Measurements from ENCODE around the gene ZNF496. TPM values are rescaled to one million over a fixed set of nuclear protein-coding genes. Genes with fewer than 3 reads are reported as not detected.
A peak's percentile ranks its signal among the peaks of the same experiment; 100 is the strongest.

Gene ZNF496
- total RNA-seq, 1 donor from 2014 or later: 59.5 TPM

DNA sequence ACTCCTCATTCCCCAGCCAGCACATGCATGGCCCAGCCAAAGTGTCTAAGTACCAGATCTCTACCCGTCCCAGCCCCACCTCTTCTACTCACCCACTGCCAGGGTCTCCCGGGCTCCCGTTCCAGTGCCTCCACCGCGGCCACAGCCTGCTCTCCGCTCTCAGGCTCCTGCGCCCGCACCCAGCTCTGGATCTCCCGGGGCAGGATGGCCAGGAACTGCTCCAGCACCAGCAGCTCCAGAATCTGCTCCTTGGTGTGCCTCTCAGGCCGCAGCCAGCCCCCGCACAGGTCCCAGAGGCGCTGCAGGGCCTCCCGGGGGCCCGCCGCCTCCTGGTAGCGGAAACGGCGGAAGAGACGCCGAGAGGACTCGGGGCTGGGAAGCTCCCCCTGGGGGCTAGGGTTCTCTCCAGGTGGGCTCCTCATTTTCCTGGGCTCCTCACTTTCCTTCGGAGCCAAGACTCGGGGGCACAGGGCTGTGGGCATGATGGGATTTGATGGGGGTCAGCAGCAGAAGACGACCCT lies 2.5 kb downstream of the ZNF496 start:
- no peak for DNase-seq (ENCODE audit: low spot score, unreplicated experiment)
- no peaks in the 10 kb centered on the region for H3K9me3 Mint-ChIP-seq (ENCODE audit: low read depth)
- H3K36me3 Mint-ChIP-seq (ENCODE audit: insufficient read depth): peaks cover 14% of the 10 kb centered on the region
- no peak overlapping the region for H3K27ac Mint-ChIP-seq
- H3K4me1 Mint-ChIP-seq (ENCODE audit: low read depth): peaks cover 35% of the 10 kb centered on the region
- TF ChIP-seq, protein P1, sequence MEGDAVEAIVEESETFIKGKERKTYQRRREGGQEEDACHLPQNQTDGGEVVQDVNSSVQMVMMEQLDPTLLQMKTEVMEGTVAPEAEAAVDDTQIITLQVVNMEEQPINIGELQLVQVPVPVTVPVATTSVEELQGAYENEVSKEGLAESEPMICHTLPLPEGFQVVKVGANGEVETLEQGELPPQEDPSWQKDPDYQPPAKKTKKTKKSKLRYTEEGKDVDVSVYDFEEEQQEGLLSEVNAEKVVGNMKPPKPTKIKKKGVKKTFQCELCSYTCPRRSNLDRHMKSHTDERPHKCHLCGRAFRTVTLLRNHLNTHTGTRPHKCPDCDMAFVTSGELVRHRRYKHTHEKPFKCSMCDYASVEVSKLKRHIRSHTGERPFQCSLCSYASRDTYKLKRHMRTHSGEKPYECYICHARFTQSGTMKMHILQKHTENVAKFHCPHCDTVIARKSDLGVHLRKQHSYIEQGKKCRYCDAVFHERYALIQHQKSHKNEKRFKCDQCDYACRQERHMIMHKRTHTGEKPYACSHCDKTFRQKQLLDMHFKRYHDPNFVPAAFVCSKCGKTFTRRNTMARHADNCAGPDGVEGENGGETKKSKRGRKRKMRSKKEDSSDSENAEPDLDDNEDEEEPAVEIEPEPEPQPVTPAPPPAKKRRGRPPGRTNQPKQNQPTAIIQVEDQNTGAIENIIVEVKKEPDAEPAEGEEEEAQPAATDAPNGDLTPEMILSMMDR (IDR thresholded peaks at IDR 0.05; ENCODE audit: unreplicated experiment): no peak
- no peaks in the 10 kb centered on the region for H3K27me3 Mint-ChIP-seq
- H3K4me3 Mint-ChIP-seq (ENCODE audit: low read depth): no peak overlapping the region

DNA sequence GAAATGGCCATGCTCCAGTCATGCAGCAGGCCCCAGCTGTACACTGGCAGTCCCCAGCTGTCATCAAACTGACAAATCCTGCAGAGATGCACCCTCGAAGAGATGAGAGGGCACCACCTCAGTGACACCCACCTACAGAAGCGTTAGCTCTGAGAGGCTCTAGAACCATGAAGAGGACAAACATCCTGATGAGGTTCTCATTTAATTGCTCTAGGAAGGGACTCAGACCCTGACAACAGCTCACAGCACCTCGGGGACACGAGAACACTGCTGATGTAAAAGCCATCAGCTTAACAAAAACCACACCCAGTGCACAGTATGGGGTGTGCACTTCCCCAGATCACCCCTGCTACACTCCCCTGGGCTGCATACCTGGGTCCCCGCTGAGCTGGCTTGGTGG lies 3.4 kb downstream of the ZNF496 start:
- Mint-ChIP-seq H3K4me1 (ENCODE audit: low read depth) (peaks cover 27% of the 10 kb centered on the region), H3K27me3 (no peaks in the 10 kb centered on the region), H3K27ac (no peak overlapping the region), H3K4me3 (ENCODE audit: low read depth) (no peak overlapping the region), H3K36me3 (ENCODE audit: insufficient read depth) (peaks cover 14% of the 10 kb centered on the region), H3K9me3 (ENCODE audit: low read depth) (no peaks in the 10 kb centered on the region)
- no peak for DNase-seq (ENCODE audit: low spot score, unreplicated experiment)
- TF ChIP-seq, protein P1 (IDR thresholded peaks at IDR 0.05; ENCODE audit: unreplicated experiment): no peak

DNA sequence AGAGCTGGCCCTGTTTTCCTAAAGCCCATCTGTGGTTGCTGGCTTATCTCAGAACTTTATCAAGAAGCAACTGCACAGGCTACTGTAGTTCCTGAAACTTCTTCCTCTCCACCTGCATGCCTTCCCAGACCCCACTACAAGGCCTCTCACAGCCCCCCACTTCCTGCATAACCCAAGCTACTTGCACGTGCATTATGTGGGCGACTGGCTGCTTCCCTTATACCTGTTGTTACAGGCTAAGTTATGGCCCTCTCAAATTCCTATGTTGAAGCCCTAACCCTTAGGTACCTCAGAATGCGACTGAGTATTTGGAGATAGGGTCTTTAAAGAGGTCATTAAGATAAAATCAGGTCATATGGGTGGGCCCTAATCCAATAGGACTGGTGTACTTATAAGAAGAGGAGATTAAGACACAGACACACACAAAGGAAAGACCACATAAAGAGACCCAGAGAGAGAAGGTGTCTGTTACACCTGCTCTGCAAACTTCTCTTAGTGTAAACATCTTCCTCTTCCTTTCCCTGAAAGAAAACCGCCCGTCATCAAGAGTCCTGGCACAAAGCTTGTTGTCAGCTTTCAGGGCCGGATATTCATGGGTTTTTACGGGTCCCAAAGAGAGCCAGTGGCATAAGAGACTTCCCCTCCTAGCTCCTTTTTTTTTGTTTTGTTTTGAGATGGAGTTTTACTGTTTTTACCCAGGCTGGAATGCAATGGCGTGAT lies 5.1 kb downstream of the ZNF496 start:
- no peaks in the 10 kb centered on the region for H3K27me3 Mint-ChIP-seq
- peaks cover 20% of the 10 kb centered on the region for H3K36me3 Mint-ChIP-seq (ENCODE audit: insufficient read depth)
- H3K9me3 Mint-ChIP-seq (ENCODE audit: low read depth): no peaks in the 10 kb centered on the region
- TF ChIP-seq, protein P1 (IDR thresholded peaks at IDR 0.05; ENCODE audit: unreplicated experiment): no peak
- no peak overlapping the region for H3K4me3 Mint-ChIP-seq (ENCODE audit: low read depth)
- no peak for DNase-seq (ENCODE audit: low spot score, unreplicated experiment)
- H3K4me1 Mint-ChIP-seq (ENCODE audit: low read depth): peaks cover 19% of the 10 kb centered on the region
- H3K27ac Mint-ChIP-seq: peak overlapping the region; percentile 82

DNA sequence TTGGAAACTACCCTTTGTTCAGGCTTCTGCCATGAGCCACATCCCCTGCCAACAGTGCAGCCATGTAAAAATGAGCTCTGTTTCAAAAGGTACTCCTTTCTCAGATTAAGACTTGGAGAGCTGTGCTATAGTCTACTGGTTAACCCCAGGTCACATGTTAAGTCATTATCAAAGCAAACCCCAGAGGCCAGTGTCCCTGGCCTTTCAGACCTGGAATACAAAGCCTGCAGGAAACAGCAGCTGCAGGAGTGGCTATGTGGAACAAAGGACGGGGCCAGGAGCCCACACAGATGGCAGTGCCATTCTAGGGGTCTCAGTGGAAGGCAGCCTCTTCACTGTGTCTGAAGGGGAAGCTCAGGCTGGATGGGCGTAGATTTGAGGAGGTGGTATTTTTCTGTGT lies 6.7 kb downstream of the ZNF496 start:
- no peak overlapping the region for H3K4me3 Mint-ChIP-seq (ENCODE audit: low read depth)
- no peak for DNase-seq (ENCODE audit: low spot score, unreplicated experiment)
- no peaks in the 10 kb centered on the region for H3K9me3 Mint-ChIP-seq (ENCODE audit: low read depth)
- H3K36me3 Mint-ChIP-seq (ENCODE audit: insufficient read depth): peaks cover 26% of the 10 kb centered on the region
- no peaks in the 10 kb centered on the region for H3K27me3 Mint-ChIP-seq
- H3K27ac Mint-ChIP-seq: peak overlapping the region; percentile 84
- TF ChIP-seq, protein P1 (IDR thresholded peaks at IDR 0.05; ENCODE audit: unreplicated experiment): no peak
- peaks cover 12% of the 10 kb centered on the region for H3K4me1 Mint-ChIP-seq (ENCODE audit: low read depth)

DNA sequence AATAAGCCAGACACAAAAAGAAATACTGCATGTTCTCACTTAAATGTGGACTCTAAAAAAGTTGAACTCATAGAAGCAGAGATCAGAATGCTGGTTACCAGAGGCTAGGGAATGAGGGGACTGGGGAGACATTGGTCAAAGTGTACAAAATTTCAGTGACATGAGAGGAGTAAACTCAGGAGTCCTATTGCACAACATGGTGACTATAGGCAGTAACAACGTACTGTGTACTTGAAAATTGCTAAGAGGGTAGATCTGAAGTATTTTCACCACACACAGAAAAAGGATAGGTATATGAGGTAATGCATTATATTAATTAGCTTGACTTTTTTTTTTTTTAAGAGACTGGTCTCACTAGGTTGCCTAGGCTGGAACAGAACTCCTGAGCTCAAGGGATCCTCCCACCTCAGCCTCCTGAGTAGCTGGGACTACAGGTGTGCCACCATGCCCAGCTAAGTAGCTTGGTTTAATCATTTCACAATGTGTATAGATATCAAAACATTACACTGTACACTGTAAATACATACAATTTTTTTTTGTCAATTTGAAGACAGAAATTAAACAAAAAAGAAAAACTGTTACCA lies 7.4 kb downstream of the ZNF496 start:
- H3K4me3 Mint-ChIP-seq (ENCODE audit: low read depth): no peak overlapping the region
- no peak overlapping the region for H3K27ac Mint-ChIP-seq
- DNase-seq (ENCODE audit: low spot score, unreplicated experiment): no peak
- H3K9me3 Mint-ChIP-seq (ENCODE audit: low read depth): no peaks in the 10 kb centered on the region
- H3K36me3 Mint-ChIP-seq (ENCODE audit: insufficient read depth): peaks cover 24% of the 10 kb centered on the region
- no peaks in the 10 kb centered on the region for H3K27me3 Mint-ChIP-seq
- H3K4me1 Mint-ChIP-seq (ENCODE audit: low read depth): peaks cover 11% of the 10 kb centered on the region
- TF ChIP-seq, protein P1 (IDR thresholded peaks at IDR 0.05; ENCODE audit: unreplicated experiment): no peak
